ENCODE data around the gene MFSD1. TPM values are rescaled to one million over a fixed set of nuclear protein-coding genes. Genes with fewer than 3 reads are reported as not detected.

The MFSD1 gene
- total and polyA plus RNA-seq, 5 donors: 21.9 to 50.8 (median 34.9) TPM

- intact Hi-C loops (cut with DNase I): loop anchor here in 1 of 4 donors (10.0 kb wide), 1 partner anchor 425 kb away; no protein-coding TSS in a partner anchor
- ATAC-seq: no peak
- WGBS: 74% methylated on average over 6 of the region's 6 CpGs
- Histone ChIP-seq H3K9me3 (ENCODE audit: control insufficient read depth, low read length) (no peaks in the 10 kb centered on the region), H3K27me3 (ENCODE audit: control insufficient read depth, insufficient read depth) (no peaks in the 10 kb centered on the region), H3K4me1 (ENCODE audit: control insufficient read depth, insufficient read depth, low read length) (no peaks in the 10 kb centered on the region), H3K27ac (ENCODE audit: low read length) (no peak overlapping the region), H3K4me3 (ENCODE audit: low read length) (no peak overlapping the region)
- DNase-seq: no peak
Observed at GRCh38 chr3:158839966-158840365, 38.1 kb downstream of the MFSD1 start.

GRCh38 chr3:158841387-158841786, 39.5 kb downstream of the MFSD1 start:
- Histone ChIP-seq H3K27me3 (ENCODE audit: control insufficient read depth, insufficient read depth) (no peaks in the 10 kb centered on the region), H3K4me3 (ENCODE audit: low read length) (no peak overlapping the region), H3K27ac (ENCODE audit: low read length) (no peak overlapping the region), H3K9me3 (ENCODE audit: control insufficient read depth, low read length) (no peaks in the 10 kb centered on the region), H3K4me1 (ENCODE audit: control insufficient read depth, insufficient read depth, low read length) (no peaks in the 10 kb centered on the region)
- DNase-seq (peak in 2 of 3 donors; percentile 44 to 46), ATAC-seq (no peak)
- WGBS: 90% methylated on average over 8 of the region's 8 CpGs
- intact Hi-C loops (cut with DNase I): loop anchor here in 1 of 4 donors (10.0 kb wide), 1 partner anchor 423 kb away; no protein-coding TSS in a partner anchor

GRCh38 chr3:158842976-158843375, 41.1 kb downstream of the MFSD1 start:
- no peak overlapping the region for H3K27ac ChIP-seq (ENCODE audit: low read length)
- DNase-seq: no peak
- H3K4me3 ChIP-seq (ENCODE audit: low read length): no peak overlapping the region
- H3K27me3 ChIP-seq (ENCODE audit: control insufficient read depth, insufficient read depth): no peaks in the 10 kb centered on the region
- 70% methylated on average over 3 of the region's 3 CpGs for WGBS
- ATAC-seq: no peak
- H3K9me3 ChIP-seq (ENCODE audit: control insufficient read depth, low read length): no peaks in the 10 kb centered on the region
- H3K4me1 ChIP-seq (ENCODE audit: control insufficient read depth, insufficient read depth, low read length): no peaks in the 10 kb centered on the region
- intact Hi-C loops (cut with DNase I): loop anchor here in 1 of 4 donors (10.0 kb wide), 1 partner anchor 422 kb away; no protein-coding TSS in a partner anchor

- no peaks in the 10 kb centered on the region for H3K4me1 ChIP-seq (ENCODE audit: control insufficient read depth, insufficient read depth, low read length)
- DNase-seq (no peak), ATAC-seq (no peak)
- WGBS: 21% methylated on average over 5 of the region's 5 CpGs
- no peaks in the 10 kb centered on the region for H3K27me3 ChIP-seq (ENCODE audit: control insufficient read depth, insufficient read depth)
- no peak overlapping the region for H3K27ac ChIP-seq (ENCODE audit: low read length)
- H3K9me3 ChIP-seq (ENCODE audit: control insufficient read depth, low read length): no peaks in the 10 kb centered on the region
- intact Hi-C loops (cut with DNase I): loop anchor here in 3 of 4 donors (1.0 to 10.0 kb wide), 3 partner anchors 411 to 419 kb away; no protein-coding TSS in a partner anchor
- no peak overlapping the region for H3K4me3 ChIP-seq (ENCODE audit: low read length)
Observed at GRCh38 chr3:158845765-158846350, 44.0 kb downstream of the MFSD1 start.

GRCh38 chr3:158846803-158847451, 45.1 kb downstream of the MFSD1 start:
- intact Hi-C loops (cut with DNase I): loop anchor here in 3 of 4 donors (1.0 to 10.0 kb wide), 3 partner anchors 410 to 418 kb away; no protein-coding TSS in a partner anchor
- 54% methylated on average over 3 of the region's 3 CpGs for WGBS
- ATAC-seq (no peak), DNase-seq (no peak)
- H3K27me3 ChIP-seq (ENCODE audit: control insufficient read depth, insufficient read depth): no peaks in the 10 kb centered on the region
- H3K27ac ChIP-seq (ENCODE audit: low read length): no peak overlapping the region
- no peak overlapping the region for H3K4me3 ChIP-seq (ENCODE audit: low read length)
- H3K4me1 ChIP-seq (ENCODE audit: control insufficient read depth, insufficient read depth, low read length): no peaks in the 10 kb centered on the region
- no peaks in the 10 kb centered on the region for H3K9me3 ChIP-seq (ENCODE audit: control insufficient read depth, low read length)

- no peak for DNase-seq
- H3K27me3 ChIP-seq (ENCODE audit: control insufficient read depth, insufficient read depth): no peaks in the 10 kb centered on the region
- intact Hi-C loops (cut with DNase I): loop anchor here in 2 of 4 donors (5.0 to 10.0 kb wide), 2 partner anchors 410 to 417 kb away; no protein-coding TSS in a partner anchor
- no peak overlapping the region for H3K4me3 ChIP-seq (ENCODE audit: low read length)
- 68% methylated on average over 4 of the region's 4 CpGs for WGBS
- ATAC-seq: no peak
- no peak overlapping the region for H3K27ac ChIP-seq (ENCODE audit: low read length)
- no peaks in the 10 kb centered on the region for H3K4me1 ChIP-seq (ENCODE audit: control insufficient read depth, insufficient read depth, low read length)
- H3K9me3 ChIP-seq (ENCODE audit: control insufficient read depth, low read length): no peaks in the 10 kb centered on the region
Observed at GRCh38 chr3:158847452-158847821, 45.6 kb downstream of the MFSD1 start.

- Histone ChIP-seq H3K27me3 (ENCODE audit: control insufficient read depth, insufficient read depth) (no peaks in the 10 kb centered on the region), H3K27ac (ENCODE audit: low read length) (no peak overlapping the region), H3K4me1 (ENCODE audit: control insufficient read depth, insufficient read depth, low read length) (no peaks in the 10 kb centered on the region), H3K9me3 (ENCODE audit: control insufficient read depth, low read length) (no peaks in the 10 kb centered on the region), H3K4me3 (ENCODE audit: low read length) (no peak overlapping the region)
- ATAC-seq (no peak), DNase-seq (no peak)
- WGBS: 50% methylated on average over 3 of the region's 3 CpGs
- intact Hi-C loops (cut with DNase I): loop anchor here in 2 of 4 donors (5.0 to 10.0 kb wide), 2 partner anchors 409 to 417 kb away; no protein-coding TSS in a partner anchor
Observed at GRCh38 chr3:158847885-158848284, 46.0 kb downstream of the MFSD1 start.

- Histone ChIP-seq H3K27ac (ENCODE audit: low read length) (no peak overlapping the region), H3K9me3 (ENCODE audit: control insufficient read depth, low read length) (no peaks in the 10 kb centered on the region), H3K4me3 (ENCODE audit: low read length) (no peak overlapping the region), H3K4me1 (ENCODE audit: control insufficient read depth, insufficient read depth, low read length) (no peaks in the 10 kb centered on the region), H3K27me3 (ENCODE audit: control insufficient read depth, insufficient read depth) (no peaks in the 10 kb centered on the region)
- no peak for DNase-seq
- WGBS: 55% methylated on average over 3 of the region's 3 CpGs
- intact Hi-C loops (cut with DNase I): loop anchor here in 2 of 4 donors (5.0 to 10.0 kb wide), 2 partner anchors 408 to 415 kb away; no protein-coding TSS in a partner anchor
- ATAC-seq: no peak
Observed at GRCh38 chr3:158849757-158850156, 47.9 kb downstream of the MFSD1 start.

- no peaks in the 10 kb centered on the region for H3K27me3 ChIP-seq (ENCODE audit: control insufficient read depth, insufficient read depth)
- ATAC-seq (no peak), DNase-seq (no peak)
- intact Hi-C loops (cut with DNase I): no loop called here
- H3K27ac ChIP-seq (ENCODE audit: low read length): no peak overlapping the region
- H3K9me3 ChIP-seq (ENCODE audit: control insufficient read depth, low read length): no peaks in the 10 kb centered on the region
- H3K4me1 ChIP-seq (ENCODE audit: control insufficient read depth, insufficient read depth, low read length): no peaks in the 10 kb centered on the region
- no peak overlapping the region for H3K4me3 ChIP-seq (ENCODE audit: low read length)
- 77% methylated on average over 3 of the region's 3 CpGs for WGBS
Observed at GRCh38 chr3:158859362-158859761, 57.5 kb downstream of the MFSD1 start.

- Histone ChIP-seq H3K9me3 (ENCODE audit: control insufficient read depth, low read length) (no peaks in the 10 kb centered on the region), H3K4me1 (ENCODE audit: control insufficient read depth, insufficient read depth, low read length) (no peaks in the 10 kb centered on the region), H3K27ac (ENCODE audit: low read length) (no peak overlapping the region), H3K27me3 (ENCODE audit: control insufficient read depth, insufficient read depth) (no peaks in the 10 kb centered on the region), H3K4me3 (ENCODE audit: low read length) (no peak overlapping the region)
- WGBS: 84% methylated on average over 2 of the region's 2 CpGs
- intact Hi-C loops (cut with DNase I): no loop called here
- DNase-seq (no peak), ATAC-seq (no peak)
Observed at GRCh38 chr3:158863247-158863646, 61.4 kb downstream of the MFSD1 start.

GRCh38 chr3:158864492-158864891, 62.6 kb downstream of the MFSD1 start:
- H3K4me1 ChIP-seq (ENCODE audit: control insufficient read depth, insufficient read depth, low read length): no peaks in the 10 kb centered on the region
- no peak for ATAC-seq

More at GRCh38 chr3:158864492-158864891, 62.6 kb downstream of the MFSD1 start:
- WGBS: 92% methylated on average over 6 of the region's 6 CpGs
- Histone ChIP-seq H3K9me3 (ENCODE audit: control insufficient read depth, low read length) (no peaks in the 10 kb centered on the region), H3K27ac (ENCODE audit: low read length) (no peak overlapping the region), H3K27me3 (ENCODE audit: control insufficient read depth, insufficient read depth) (no peaks in the 10 kb centered on the region), H3K4me3 (ENCODE audit: low read length) (no peak overlapping the region)
- intact Hi-C loops (cut with DNase I): no loop called here
- DNase-seq: no peak
